Esophagus muscularis mucosa (tissue), 3 donors: ENCODE measurements around the gene MYL11.

Experiments
- CTCF ChIP-seq, 3 experiments: fragments of 200-600 bp in 2 of 3; fragments of 450-650 bp in 1 of 3; sonication (generic) in 2 of 3; IDR thresholded peaks; one replicate each; pipeline ENCODE4 v1.5.1; 2017 to 2019; ENCODE audit warnings: antibody characterized with exemption in 3 of 3, mild to moderate bottlenecking in 2 of 3, moderate library complexity in 1 of 3
- POLR2A ChIP-seq: fragments of 450-650 bp; IDR thresholded peaks from one replicate; pipeline ENCODE4 v1.6.1; 2017; ENCODE audit warnings: antibody characterized with exemption, moderate library complexity, mild to moderate bottlenecking, low read depth
- POLR2AphosphoS5 ChIP-seq, 2 donors: sonication (generic); formaldehyde crosslinking; IDR thresholded peaks; one replicate each; pipeline ENCODE4 v1.6.1; 2017; ENCODE audit warnings: antibody characterized with exemption in 2 of 2

- TF ChIP-seq POLR2A (no peak), CTCF (IDR thresholded peaks at IDR 0.05) (no peak), POLR2AphosphoS5 (IDR thresholded peaks at IDR 0.05) (no peak)
These were observed 25.7 kb upstream of the MYL11 start for GRCh38 chr16:30348929-30349328.
